ENCODE data around the gene VPS13D. TPM values are rescaled to one million over a fixed set of nuclear protein-coding genes. Genes with fewer than 3 reads are reported as not detected.

The VPS13D gene
- total and polyA plus RNA-seq, 10 of the 15 experiments (the other 5 are each of a cell fraction or from before 2014, with no cell fraction given): 1.4 to 16.9 (median 8.5) TPM

GRCh38 chr1:12485231-12486058 is 255.6 kb downstream of the VPS13D start:
- no peaks in the 10 kb centered on the region for H3K36me3 ChIP-seq (ENCODE audit: control insufficient read depth in 2 of 2, insufficient read depth in 2 of 2, low read length in 1 of 2)
- RAD21 ChIA-PET (ENCODE audit: unreplicated experiment): no interaction called here
- intact Hi-C loops (cut with micrococcal nuclease; ENCODE audit: unreplicated experiment): no loop called here
- H3K79me2 ChIP-seq (ENCODE audit: control insufficient read depth, insufficient read depth, low read length): no peaks in the 10 kb centered on the region
- in situ Hi-C loops (cut with MboI): no loop called here
- H3K27ac ChIP-seq (ENCODE audit: control insufficient read depth, insufficient read depth): no peak overlapping the region
- H3K9ac ChIP-seq (ENCODE audit: control insufficient read depth, insufficient read depth, low read length): no peak overlapping the region
- H2AFZ ChIP-seq (ENCODE audit: control insufficient read depth, low read depth, low read length): no peak overlapping the region
- H3K27me3 ChIP-seq (replicated peaks in 1 of 2; ENCODE audit: control insufficient read depth in 2 of 2, insufficient read depth in 2 of 2, low read length in 1 of 2): no peaks in the 10 kb centered on the region
- POLR2A ChIA-PET: interaction anchor here (0.6 kb wide), 1 partner anchor 147 kb away, joined by 3 read pairs; no protein-coding TSS in a partner anchor
- no peak for FAIRE-seq
- WGBS (ENCODE audit: insufficient coverage, insufficient replicate concordance, low lambda C conversion rate, missing lambda C conversion rate): 91% methylated on average over 12 of the region's 12 CpGs
- SMC1A ChIA-PET (ENCODE audit: uncharacterized antibody, unreplicated experiment): no interaction called here
- no peak overlapping the region for H3K4me2 ChIP-seq (ENCODE audit: control insufficient read depth, insufficient read depth)
- no TSS peak for BruUV-seq (replicated peaks)
- DNase-seq (ENCODE audit: low read depth, low spot score): no peak
- H3K4me1 ChIP-seq (ENCODE audit: control insufficient read depth, insufficient read depth, low read length): peaks cover 11% of the 10 kb centered on the region
- no peak for TF ChIP-seq POLR2AphosphoS5 (IDR thresholded peaks at IDR 0.05; ENCODE audit: low read length)
- no peak for TF ChIP-seq MYC (IDR thresholded peaks at IDR 0.05; ENCODE audit: insufficient read depth, insufficient read length, insufficient replicate concordance, low read length, severe bottlenecking)
- TF ChIP-seq STAT3 (IDR thresholded peaks at IDR 0.05; ENCODE audit: low read depth, low read length): no peak
- TF ChIP-seq SIX5 (IDR thresholded peaks at IDR 0.05; ENCODE audit: low read depth, low read length, severe bottlenecking): no peak
- no peak for TF ChIP-seq JUND (IDR thresholded peaks at IDR 0.05; ENCODE audit: low read depth, low read length)
- TF ChIP-seq WRNIP1 (IDR thresholded peaks at IDR 0.05; ENCODE audit: borderline replicate concordance, low read depth, low read length): no peak
- TF ChIP-seq NR2C1 (IDR thresholded peaks at IDR 0.05): no peak
- no peak for TF ChIP-seq ZBTB40 (IDR thresholded peaks at IDR 0.05; ENCODE audit: borderline replicate concordance)
- TF ChIP-seq RBBP5 (conservative IDR thresholded peaks at IDR 0.05): no peak
- TF ChIP-seq CBX5 (IDR thresholded peaks at IDR 0.05; ENCODE audit: low read depth): no peak
- TF ChIP-seq NFXL1 (IDR thresholded peaks at IDR 0.05; ENCODE audit: borderline replicate concordance): no peak
- TF ChIP-seq HSF1 (IDR thresholded peaks at IDR 0.05; ENCODE audit: low read depth, low read length): no peak
- no peak for TF ChIP-seq NFIC (IDR thresholded peaks at IDR 0.05; ENCODE audit: low read depth, low read length)
- no peak for TF ChIP-seq RFX5 (IDR thresholded peaks at IDR 0.05; ENCODE audit: low read depth, low read length)
- no peak for ATAC-seq
- no peaks in the 10 kb centered on the region for H3K9me3 ChIP-seq (replicated peaks; ENCODE audit: control insufficient read depth, insufficient read depth, low read length)
- no peak overlapping the region for H3K4me3 ChIP-seq
- H4K20me1 ChIP-seq (ENCODE audit: control insufficient read depth, insufficient read depth): no peaks in the 10 kb centered on the region; the same call in 1 of the 2 replicates
- CTCF ChIA-PET: interaction anchor here (0.7 kb wide), 1 partner anchor 134 kb away, joined by 3 read pairs; no protein-coding TSS in a partner anchor
